Mesenteric fat pad (tissue), 1 donor: Measurements from ENCODE around the gene ALDH7A1. TPM values are rescaled to one million over a fixed set of nuclear protein-coding genes. Genes with fewer than 3 reads are reported as not detected.

Experiments used
- DNase-seq: peaks from one replicate; pipeline ENCODE4 v3.0.0-alpha.2; 2020; ENCODE audit warnings: low spot score
- total RNA-seq: library from RNA; stranded (reverse); fragmentation: NEBNext Ultra II Directional; extraction: Animal tissue kit (Norgen Biotek cat#: 25700); gene quantifications from one replicate; pipeline ENCODE4 v1.2.1, GENCODE V29; 2021
- donor health status: DM: yes; HTN: yes; CAD: no.

ALDH7A1 gene
- total RNA-seq, 1 donor from 2014 or later, result 25.1 TPM

GRCh38 chr5:126509339-126509738 lies 85.7 kb downstream of the ALDH7A1 start:
- DNase-seq, result no peak

GRCh38 chr5:126508962-126509279 lies 86.1 kb downstream of the ALDH7A1 start:
- no peak for DNase-seq

GRCh38 chr5:126508251-126508961 lies 86.6 kb downstream of the ALDH7A1 start:
- DNase-seq, result no peak

GRCh38 chr5:126506079-126506478 lies 88.9 kb downstream of the ALDH7A1 start:
- no peak for DNase-seq

GRCh38 chr5:126503602-126504104 lies 91.4 kb downstream of the ALDH7A1 start:
- no peak for DNase-seq

- no peak for DNase-seq
Observed at GRCh38 chr5:126501448-126501847, 93.6 kb downstream of the ALDH7A1 start.

GRCh38 chr5:126499853-126500342 lies 95.1 kb downstream of the ALDH7A1 start:
- DNase-seq, result no peak

GRCh38 chr5:126499278-126499677 lies 95.7 kb downstream of the ALDH7A1 start:
- DNase-seq, result no peak

GRCh38 chr5:126497506-126497905 lies 97.5 kb downstream of the ALDH7A1 start:
- no peak for DNase-seq

- no peak for DNase-seq
Observed at GRCh38 chr5:126494393-126494792, 100.6 kb downstream of the ALDH7A1 start.

GRCh38 chr5:126492939-126493338 lies 102.1 kb downstream of the ALDH7A1 start:
- no peak for DNase-seq

GRCh38 chr5:126490167-126490940 lies 104.7 kb downstream of the ALDH7A1 start:
- DNase-seq, result no peak

- DNase-seq, result no peak
Observed at GRCh38 chr5:126488443-126489065, 106.5 kb downstream of the ALDH7A1 start.

- no peak for DNase-seq
Observed at GRCh38 chr5:126487596-126487995, 107.4 kb downstream of the ALDH7A1 start.

GRCh38 chr5:126486332-126486731 lies 108.7 kb downstream of the ALDH7A1 start:
- no peak for DNase-seq

GRCh38 chr5:126484253-126484652 lies 110.8 kb downstream of the ALDH7A1 start:
- no peak for DNase-seq

GRCh38 chr5:126483156-126483555 lies 111.9 kb downstream of the ALDH7A1 start:
- DNase-seq, result no peak

- DNase-seq, result no peak
Observed at GRCh38 chr5:126482591-126482990, 112.4 kb downstream of the ALDH7A1 start.

GRCh38 chr5:126481243-126481642 lies 113.8 kb downstream of the ALDH7A1 start:
- no peak for DNase-seq
